ENCODE data around the gene CLCN7. TPM values are rescaled to one million over a fixed set of nuclear protein-coding genes. Genes with fewer than 3 reads are reported as not detected.

Gene CLCN7
- total RNA-seq, 1 donor from 2014 or later = 116 TPM

DNA sequence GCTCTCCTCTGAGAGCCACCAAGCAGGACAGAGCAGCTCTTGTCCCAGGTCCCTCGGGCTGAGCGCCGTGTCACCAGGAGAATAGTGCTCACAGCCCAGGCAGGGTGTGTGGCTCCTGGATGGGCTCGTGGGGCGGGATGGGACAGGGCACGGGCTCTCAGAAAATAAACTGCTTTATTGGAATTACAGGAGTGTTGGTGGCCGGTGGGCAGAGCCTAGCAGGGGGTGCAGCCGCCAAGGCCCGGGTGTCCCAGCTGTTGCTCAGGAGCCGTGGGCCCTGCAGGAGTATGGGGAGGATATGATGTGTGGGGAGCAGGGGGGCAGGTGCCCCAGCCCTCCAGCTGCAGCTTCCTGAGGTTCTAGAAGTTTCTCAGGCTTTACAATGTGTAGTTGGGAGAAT lies 35.4 kb upstream of the CLCN7 start:
- TF ChIP-seq, protein P1, sequence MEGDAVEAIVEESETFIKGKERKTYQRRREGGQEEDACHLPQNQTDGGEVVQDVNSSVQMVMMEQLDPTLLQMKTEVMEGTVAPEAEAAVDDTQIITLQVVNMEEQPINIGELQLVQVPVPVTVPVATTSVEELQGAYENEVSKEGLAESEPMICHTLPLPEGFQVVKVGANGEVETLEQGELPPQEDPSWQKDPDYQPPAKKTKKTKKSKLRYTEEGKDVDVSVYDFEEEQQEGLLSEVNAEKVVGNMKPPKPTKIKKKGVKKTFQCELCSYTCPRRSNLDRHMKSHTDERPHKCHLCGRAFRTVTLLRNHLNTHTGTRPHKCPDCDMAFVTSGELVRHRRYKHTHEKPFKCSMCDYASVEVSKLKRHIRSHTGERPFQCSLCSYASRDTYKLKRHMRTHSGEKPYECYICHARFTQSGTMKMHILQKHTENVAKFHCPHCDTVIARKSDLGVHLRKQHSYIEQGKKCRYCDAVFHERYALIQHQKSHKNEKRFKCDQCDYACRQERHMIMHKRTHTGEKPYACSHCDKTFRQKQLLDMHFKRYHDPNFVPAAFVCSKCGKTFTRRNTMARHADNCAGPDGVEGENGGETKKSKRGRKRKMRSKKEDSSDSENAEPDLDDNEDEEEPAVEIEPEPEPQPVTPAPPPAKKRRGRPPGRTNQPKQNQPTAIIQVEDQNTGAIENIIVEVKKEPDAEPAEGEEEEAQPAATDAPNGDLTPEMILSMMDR (IDR thresholded peaks at IDR 0.05; ENCODE audit: insufficient read depth, low read length, poor library complexity, severe bottlenecking) = no peak
- no peak overlapping the region for H3K4me3 ChIP-seq (ENCODE audit: low read depth, low read length)
- no peaks in the 10 kb centered on the region for H3K27me3 ChIP-seq (ENCODE audit: control insufficient read depth, insufficient read depth, low read length)
- no peaks in the 10 kb centered on the region for H3K36me3 ChIP-seq (ENCODE audit: control insufficient read depth, insufficient read depth, low read length)
- DNase-seq (ENCODE audit: low read depth) = no peak

DNA sequence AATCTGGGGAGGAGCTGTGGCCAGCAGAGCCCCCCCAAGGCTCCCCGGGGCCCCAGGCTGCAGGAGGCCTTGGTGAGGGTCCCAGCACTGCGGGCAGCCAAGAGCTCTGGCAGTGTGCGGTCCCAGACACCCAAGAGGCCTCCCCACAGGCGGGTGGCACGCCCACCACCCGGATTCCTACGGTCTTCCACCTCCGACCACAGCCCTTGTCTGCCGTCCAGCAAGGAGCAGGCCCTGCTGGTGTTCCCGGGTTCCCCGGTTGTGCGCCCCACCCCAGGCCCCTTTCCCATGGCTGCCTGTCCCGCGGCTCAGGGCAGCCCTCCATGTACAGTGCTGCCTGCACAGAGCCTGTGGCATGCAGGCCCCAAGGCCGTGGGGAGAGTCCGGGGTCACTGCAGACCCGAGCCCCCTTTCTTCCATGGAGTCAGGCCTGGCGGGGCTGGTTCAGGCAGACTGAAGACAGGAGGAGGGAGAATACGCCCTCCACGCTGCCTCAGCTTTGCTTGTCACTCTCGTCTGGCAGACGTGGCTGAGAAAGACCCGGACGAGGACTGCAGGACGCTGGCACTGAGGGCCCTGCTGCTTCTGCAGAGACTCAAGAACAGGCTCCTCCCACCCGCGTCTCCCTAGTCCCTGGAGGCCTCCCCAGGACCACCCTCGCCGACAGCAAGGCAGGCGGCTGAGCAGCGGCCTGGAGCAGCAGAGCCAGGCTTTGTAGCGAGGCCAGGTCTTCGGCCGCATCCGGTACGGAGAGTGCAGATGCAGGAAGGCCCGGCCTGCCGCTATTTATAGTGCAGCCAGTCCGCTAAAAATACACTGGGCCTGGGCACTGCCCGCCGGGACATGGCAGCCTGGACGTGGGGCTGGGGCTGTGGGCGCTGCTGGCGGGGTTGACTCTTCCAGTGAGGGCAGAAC lies 34.7 kb upstream of the CLCN7 start:
- TF ChIP-seq, protein P1 (IDR thresholded peaks at IDR 0.05; ENCODE audit: insufficient read depth, low read length, poor library complexity, severe bottlenecking) = no peak
- H3K27me3 ChIP-seq (ENCODE audit: control insufficient read depth, insufficient read depth, low read length) = no peaks in the 10 kb centered on the region
- DNase-seq (ENCODE audit: low read depth) = no peak
- no peaks in the 10 kb centered on the region for H3K36me3 ChIP-seq (ENCODE audit: control insufficient read depth, insufficient read depth, low read length)
- no peak overlapping the region for H3K4me3 ChIP-seq (ENCODE audit: low read depth, low read length)

DNA sequence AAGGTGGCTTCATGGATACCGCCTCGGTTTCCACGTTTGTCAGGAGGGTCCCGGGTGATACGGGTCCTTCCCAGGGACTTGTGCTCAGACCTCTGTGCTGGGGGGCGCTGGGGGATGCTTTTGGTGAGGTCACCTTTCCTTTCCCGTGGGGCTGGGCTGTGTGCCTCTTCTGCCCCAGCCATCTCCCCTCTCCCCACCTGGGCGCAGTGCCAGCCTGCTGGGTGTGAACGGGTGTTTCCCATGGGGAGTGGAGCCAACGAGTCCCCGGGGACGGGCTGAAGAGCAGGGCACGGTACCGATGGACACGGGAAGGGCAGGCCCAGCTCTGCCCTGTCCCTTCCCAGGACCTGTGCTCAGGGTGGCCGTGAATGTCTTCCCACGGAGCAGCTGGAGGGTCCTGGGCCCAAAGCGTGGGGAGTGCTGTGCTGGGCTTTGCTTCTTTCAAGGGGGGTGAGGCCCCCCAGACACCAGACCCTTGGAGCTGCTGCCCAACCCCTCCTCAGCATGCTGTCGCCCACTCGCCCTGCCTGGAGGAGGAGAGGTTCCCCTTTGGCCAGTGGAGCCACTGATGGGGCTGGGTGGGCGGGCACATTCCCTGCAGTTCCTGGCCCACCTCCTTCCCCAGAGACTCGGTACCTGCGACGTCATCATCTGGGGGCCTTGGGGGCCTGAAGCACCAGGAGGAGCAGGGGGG lies 33.8 kb upstream of the CLCN7 start:
- DNase-seq (ENCODE audit: low read depth) = no peak
- Histone ChIP-seq H3K27me3 (ENCODE audit: control insufficient read depth, insufficient read depth, low read length) (no peaks in the 10 kb centered on the region), H3K36me3 (ENCODE audit: control insufficient read depth, insufficient read depth, low read length) (no peaks in the 10 kb centered on the region), H3K4me3 (ENCODE audit: low read depth, low read length) (no peak overlapping the region)
- TF ChIP-seq, protein P1 (IDR thresholded peaks at IDR 0.05; ENCODE audit: insufficient read depth, low read length, poor library complexity, severe bottlenecking) = no peak

DNA sequence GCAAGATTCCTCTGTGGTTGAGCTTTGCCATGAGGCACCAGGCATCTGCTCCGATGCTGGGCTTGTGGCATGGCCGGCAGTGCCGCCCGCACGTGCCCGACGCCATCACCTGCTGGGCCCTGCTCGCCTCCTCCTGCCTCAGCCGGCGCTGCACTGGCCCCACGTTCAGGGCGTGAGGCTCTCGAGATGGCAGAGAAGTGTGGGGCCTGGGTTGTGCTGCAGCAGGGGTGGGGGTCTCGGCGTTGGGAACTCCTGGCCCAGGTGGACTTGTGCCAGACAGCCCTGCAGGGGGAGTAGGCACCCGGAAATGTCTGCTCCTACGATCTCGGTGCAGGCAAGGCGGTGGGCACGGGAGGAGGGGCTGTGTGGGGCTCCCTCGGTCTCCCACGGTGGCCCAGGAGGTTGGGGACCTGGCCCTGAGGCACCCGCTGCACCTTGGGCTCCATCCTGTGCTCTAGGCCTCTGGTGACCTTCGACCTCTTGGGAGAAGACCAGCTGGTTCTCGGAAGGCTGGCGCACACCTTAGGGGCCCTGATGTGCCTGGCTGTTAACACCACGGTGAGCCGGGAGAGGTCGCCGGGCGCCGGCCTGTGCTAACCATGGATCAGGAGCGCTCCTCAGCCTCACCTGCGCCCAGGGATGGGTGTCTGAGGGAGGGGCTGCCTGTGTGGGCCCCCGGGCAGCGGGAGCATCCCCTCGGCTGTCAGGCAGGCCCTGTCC lies 31.8 kb upstream of the CLCN7 start:
- TF ChIP-seq, protein P1 (IDR thresholded peaks at IDR 0.05; ENCODE audit: insufficient read depth, low read length, poor library complexity, severe bottlenecking) = no peak
- Histone ChIP-seq H3K4me3 (ENCODE audit: low read depth, low read length) (no peak overlapping the region), H3K36me3 (ENCODE audit: control insufficient read depth, insufficient read depth, low read length) (peaks cover 1% of the 10 kb centered on the region)

DNA sequence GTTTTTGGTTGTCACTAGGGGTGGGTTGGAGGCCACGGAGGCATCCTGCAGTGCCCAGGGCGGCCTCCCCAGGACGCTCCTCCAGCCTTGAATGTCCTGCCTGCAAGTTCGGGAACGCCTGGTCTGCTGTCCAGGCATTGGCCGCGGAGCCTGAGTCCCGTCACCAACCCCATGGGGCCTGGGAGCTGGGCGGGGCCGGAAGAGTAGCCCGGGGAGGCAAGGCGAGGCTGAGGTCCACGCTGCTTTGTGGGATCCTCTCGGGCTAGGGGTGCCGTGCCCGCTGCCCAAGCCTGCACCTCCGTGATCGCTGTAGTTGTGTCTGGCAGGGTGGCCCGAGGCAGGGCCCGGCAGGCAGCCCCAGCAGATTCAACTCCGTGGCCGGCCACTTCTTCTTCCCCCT lies 31.1 kb upstream of the CLCN7 start:
- no peak overlapping the region for H3K4me3 ChIP-seq (ENCODE audit: low read depth, low read length)
- TF ChIP-seq, protein P1 (IDR thresholded peaks at IDR 0.05; ENCODE audit: insufficient read depth, low read length, poor library complexity, severe bottlenecking) = no peak
- H3K27me3 ChIP-seq (ENCODE audit: control insufficient read depth, insufficient read depth, low read length) = no peaks in the 10 kb centered on the region
- no peak for DNase-seq (ENCODE audit: low read depth)
- peaks cover 1% of the 10 kb centered on the region for H3K36me3 ChIP-seq (ENCODE audit: control insufficient read depth, insufficient read depth, low read length)

More for the DNA sequence above, 31.8 kb upstream of the CLCN7 start:
- H3K27me3 ChIP-seq (ENCODE audit: control insufficient read depth, insufficient read depth, low read length) = no peaks in the 10 kb centered on the region
- no peak for DNase-seq (ENCODE audit: low read depth)

Data from kidney epithelial cell (primary cell).